Heart right ventricle (tissue), 16 donors: ENCODE results near the gene CHMP4A. TPM values are rescaled to one million over a fixed set of nuclear protein-coding genes. Genes with fewer than 3 reads are reported as not detected.

Experiments used
- ATAC-seq, 8 donors: fragments of 200-7000 bp; cut with Tn5 transposase; one replicate each; pipeline ENCODE4 v1.9.1; 2020; ENCODE audit warnings: mild to moderate bottlenecking in 8 of 8, moderate library complexity in 8 of 8, moderate number of reproducible peaks in 1 of 8
- DNase-seq, 2 donors: peaks; one replicate each; pipeline ENCODE4 v3.0.0-alpha.2; 2020
- H3K27ac ChIP-seq, 10 donors: fragments of 200-600 bp; sonication (generic) in 2 of 10; one replicate each; pipeline versions ENCODE4 v1.5.0 to v1.8.0; 2020 to 2022; ENCODE audit warnings: mild to moderate bottlenecking in 3 of 10
- H3K27me3 ChIP-seq, 7 donors: fragments of 200-600 bp; one replicate each; pipeline ENCODE4 v1.8.0; 2021 to 2022; ENCODE audit warnings: mild to moderate bottlenecking in 2 of 7
- H3K36me3 ChIP-seq, 9 donors: fragments of 200-600 bp; sonication (generic) in 1 of 9; one replicate each; pipeline versions ENCODE4 v1.5.0 to v1.8.0; 2020 to 2022; ENCODE audit warnings: mild to moderate bottlenecking in 2 of 9
- H3K4me1 ChIP-seq, 9 donors: fragments of 200-600 bp; sonication (generic) in 1 of 9; one replicate each; pipeline versions ENCODE4 v1.5.0 to v1.8.0; 2020 to 2022; ENCODE audit warnings: mild to moderate bottlenecking in 4 of 9
- H3K4me3 ChIP-seq, 10 donors: fragments of 200-600 bp; sonication (generic) in 2 of 10; one replicate each; pipeline versions ENCODE4 v1.5.0 to v1.8.0; 2020 to 2022; ENCODE audit warnings: mild to moderate bottlenecking in 7 of 10, moderate library complexity in 2 of 10
- H3K9me3 ChIP-seq, 11 donors: fragments of 200-600 bp in 10 of 11; sonication (generic) in 2 of 11; one replicate each; pipeline versions ENCODE4 v1.5.0 to v1.8.0; 2013 to 2022; ENCODE audit warnings: mild to moderate bottlenecking in 2 of 11, control low read depth in 1 of 11, moderate library complexity in 1 of 11
- WGBS, 2 donors: extraction: QIAGEN DNeasy Blood & Tissue Kit; methylation state at CpG; one replicate each; pipeline ENCODE4 v1.1.7; 2013; ENCODE audit warnings: inconsistent platforms in 1 of 2; 5-methylcytosine and 5-hydroxymethylcytosine counted together
- intact Hi-C, 10 donors: fragments of 100-400 bp; cut with DNase I; formaldehyde crosslinking; loops; one replicate each; pipeline versions ENCODE4 v1.11.1 to v1.14.2; 2022
- polyA plus RNA-seq, 2 donors: library from polyadenylated mRNA; stranded (reverse); fragments of 200-250 nt; gene quantifications; one replicate each; pipeline ENCODE4 v1.2.3, GENCODE V29; 2013
- total RNA-seq, 10 donors: library from RNA; stranded (reverse); fragmentation: NEBNext Ultra II Directional in 3 of 10; extraction: Animal tissue kit (Norgen Biotek cat#: 25700) in 3 of 10; gene quantifications; one replicate each; pipeline versions ENCODE4 v1.2.1 to v1.2.4, GENCODE V29; 2021 to 2023
- TF ChIP-seq, protein P1 (sequence below), 9 donors: fragments of 200-600 bp; sonication (generic) in 2 of 9; IDR thresholded peaks; one replicate each; pipeline versions ENCODE4 v1.5.0 to v1.8.0; 2021 to 2022; ENCODE audit warnings: antibody characterized with exemption in 9 of 9, mild to moderate bottlenecking in 5 of 9, moderate library complexity in 1 of 9
- donor health status: Arrhythmogenic right ventricular cardiomyopathy.
- donor health status: ischemic (EF 13 %, LVEDD 7.1; RV severe dilation, severe dysfunction).
- donor health status: healthy with polysubstance abuse.
- donor health status: DM: no; HTN: yes; CAD: no.
- donor health status: DM: no; HTN: no; CAD: no.
- donor health status: ischemic (EF 25% LVEDD 6.9; RV normal size, moderate dysfunction).
- donor health status: ischemic (EF 25% LVEDD 5.7; RV mildly dilated, moderate dysfunction).
- donor health status: healthy.
- donor health status: DM: yes; HTN: yes; CAD: no.
- donor health status: Ischemic cardiomyopathy.
- donor health status: ischemic (EF 35%, LVEDD 5.7; RV mildly dilated, moderate dysfunction).
- donor health status: nonischemic (EF 11% LVEDD 7.7; RV severe dilation, severe dysfunction).
- donor health status: DM: yes; HTN: yes; CAD: no.
- donor health status: PGD.
- donor health status: ischemic (EF 29% LVEDD 5.4; RV normal size, mild dysfunction).
- donor health status: nonischemic (EF 23%, LVEDD 6.1; RV moderate dilation, normal function).

CHMP4A gene
- total and polyA plus RNA-seq, 12 donors = 23.4 to 80.8 (median 30.3) TPM

DNA sequence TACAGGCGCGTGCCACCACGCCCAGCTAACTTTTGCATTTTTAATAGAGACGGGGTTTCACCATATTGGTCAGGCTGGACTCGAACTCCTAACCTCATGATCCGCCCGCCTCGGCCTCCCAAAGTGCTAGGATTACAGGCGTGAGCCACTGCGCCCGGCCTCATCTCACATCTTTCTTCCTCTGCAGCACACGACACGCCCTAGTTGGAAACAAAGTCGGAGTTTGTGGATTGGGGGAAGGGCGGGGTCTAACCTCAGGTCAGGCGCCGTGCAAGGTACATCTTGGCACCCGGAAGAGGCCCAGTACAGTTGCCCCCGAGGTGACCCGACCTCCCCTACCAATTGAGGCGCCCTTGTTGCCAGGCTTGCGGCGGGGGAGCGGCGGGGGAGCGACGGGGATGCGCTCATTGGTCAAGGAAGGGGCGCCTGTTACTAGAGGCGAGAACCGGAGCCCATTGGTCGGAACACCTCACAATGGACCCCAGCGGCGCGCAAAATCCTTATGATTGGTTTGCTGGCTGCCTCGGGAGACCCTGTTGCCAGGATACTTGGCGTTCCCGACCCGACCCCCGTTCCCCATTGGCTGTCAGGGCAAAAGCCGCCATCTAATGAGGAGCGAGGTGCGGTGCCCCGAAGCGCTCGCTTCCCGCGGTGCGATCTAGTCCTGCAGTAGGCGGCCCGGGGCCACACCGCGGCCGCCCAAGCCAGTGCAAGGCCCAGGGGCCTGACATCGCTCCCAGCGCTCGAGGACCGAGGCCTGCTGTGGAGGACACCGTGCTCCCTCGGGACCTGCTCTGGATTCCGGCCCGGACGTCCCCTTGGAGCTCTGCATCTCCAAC, 41.6 kb downstream of the CHMP4A start, which contains the start of gene REC8:
REC8 (plus strand) TSS at position 659 of the 839 bp plus-strand sequence. CDS start 473 bp downstream, outside the sequence.
- peaks cover 0 to 26% (median 11%) of the 10 kb centered on the region in 9 donors for H3K4me1 ChIP-seq
- H3K36me3 ChIP-seq = peaks cover 0 to 87% (median 11%) of the 10 kb centered on the region in 9 donors
- H3K27ac ChIP-seq = peak within 1 kb of the TSS in 1 of 10 donors; percentile 36
- no peaks in the 10 kb centered on the region for H3K27me3 ChIP-seq
- ATAC-seq (peak; percentile 45 to 81 (median 70)), DNase-seq (peak; percentile 65 to 74)
- TF ChIP-seq, protein P1, sequence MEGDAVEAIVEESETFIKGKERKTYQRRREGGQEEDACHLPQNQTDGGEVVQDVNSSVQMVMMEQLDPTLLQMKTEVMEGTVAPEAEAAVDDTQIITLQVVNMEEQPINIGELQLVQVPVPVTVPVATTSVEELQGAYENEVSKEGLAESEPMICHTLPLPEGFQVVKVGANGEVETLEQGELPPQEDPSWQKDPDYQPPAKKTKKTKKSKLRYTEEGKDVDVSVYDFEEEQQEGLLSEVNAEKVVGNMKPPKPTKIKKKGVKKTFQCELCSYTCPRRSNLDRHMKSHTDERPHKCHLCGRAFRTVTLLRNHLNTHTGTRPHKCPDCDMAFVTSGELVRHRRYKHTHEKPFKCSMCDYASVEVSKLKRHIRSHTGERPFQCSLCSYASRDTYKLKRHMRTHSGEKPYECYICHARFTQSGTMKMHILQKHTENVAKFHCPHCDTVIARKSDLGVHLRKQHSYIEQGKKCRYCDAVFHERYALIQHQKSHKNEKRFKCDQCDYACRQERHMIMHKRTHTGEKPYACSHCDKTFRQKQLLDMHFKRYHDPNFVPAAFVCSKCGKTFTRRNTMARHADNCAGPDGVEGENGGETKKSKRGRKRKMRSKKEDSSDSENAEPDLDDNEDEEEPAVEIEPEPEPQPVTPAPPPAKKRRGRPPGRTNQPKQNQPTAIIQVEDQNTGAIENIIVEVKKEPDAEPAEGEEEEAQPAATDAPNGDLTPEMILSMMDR (IDR thresholded peaks at IDR 0.05) = no peak
- 14 to 26% methylated on average over 63 of the region's 63 CpGs for WGBS, 2 donors
- intact Hi-C loops = no loop called here
- H3K4me3 ChIP-seq = peak within 1 kb of the TSS in 9 of 10 donors; percentile 1 to 52 (median 39)
- H3K9me3 ChIP-seq = no peaks in the 10 kb centered on the region

DNA sequence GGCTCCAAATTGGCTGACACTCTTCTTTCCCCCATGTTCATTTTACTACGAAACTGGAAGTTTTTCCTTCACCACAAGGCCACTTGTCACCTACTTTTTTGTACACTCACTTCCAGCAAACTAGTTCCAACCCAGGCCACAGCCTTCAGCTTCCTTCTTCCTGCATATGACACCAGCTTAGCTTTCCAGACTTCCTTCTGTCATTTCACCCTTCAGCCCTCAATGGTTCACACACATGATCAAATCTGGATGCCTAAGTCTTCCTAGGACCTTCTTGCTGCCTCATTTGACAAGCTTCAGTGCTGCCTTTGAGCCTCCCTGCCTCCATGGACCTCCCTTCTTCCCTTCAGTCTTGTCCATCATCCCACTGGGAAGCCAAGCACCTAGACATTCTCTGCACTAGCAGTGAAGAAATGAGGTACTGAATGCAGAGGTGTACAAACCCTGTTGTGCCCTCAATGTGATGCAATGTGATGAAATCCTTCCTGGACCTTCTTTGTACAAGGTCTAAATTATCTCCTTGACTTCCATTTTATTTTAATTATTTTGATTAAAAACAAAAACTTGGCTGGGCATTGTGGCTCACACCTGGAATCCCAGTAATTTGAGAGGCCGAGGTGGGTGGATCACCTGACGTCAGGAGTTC, 45.7 kb downstream of the CHMP4A start:
- peaks cover 4 to 63% (median 24%) of the 10 kb centered on the region in 9 donors for H3K4me1 ChIP-seq
- TF ChIP-seq, protein P1 (IDR thresholded peaks at IDR 0.05) = no peak
- H3K27me3 ChIP-seq = no peaks in the 10 kb centered on the region
- intact Hi-C loops = no loop called here
- ATAC-seq = no peak
- DNase-seq = no peak
- H3K9me3 ChIP-seq = no peaks in the 10 kb centered on the region
- 86 to 88% methylated on average over 3 of the region's 3 CpGs for WGBS, 2 donors
- H3K36me3 ChIP-seq = peaks cover 10 to 88% (median 48%) of the 10 kb centered on the region in 9 donors
- H3K4me3 ChIP-seq = no peak overlapping the region
- H3K27ac ChIP-seq = peak overlapping the region in 1 of 10 donors; percentile 67

DNA sequence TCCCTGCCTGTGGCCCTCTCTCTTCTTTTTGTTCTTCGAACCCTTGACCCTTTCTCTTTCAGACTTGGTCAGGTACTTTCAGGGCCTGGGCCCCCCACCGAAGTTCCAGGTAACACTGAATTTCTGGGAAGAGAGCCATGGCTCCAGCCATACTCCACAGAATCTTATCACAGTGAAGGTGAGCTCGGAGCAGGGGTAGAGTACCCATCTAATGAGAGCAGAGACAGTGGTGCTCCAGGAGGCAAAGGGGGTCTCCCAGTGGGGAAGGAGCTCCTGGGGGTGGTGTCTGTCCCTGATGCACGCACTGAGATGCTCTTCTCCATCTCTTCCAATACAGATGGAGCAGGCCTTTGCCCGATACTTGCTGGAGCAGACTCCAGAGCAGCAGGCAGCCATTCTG, 47.5 kb downstream of the CHMP4A start:
- intact Hi-C loops = no loop called here
- peaks cover 10 to 89% (median 48%) of the 10 kb centered on the region in 9 donors for H3K36me3 ChIP-seq
- H3K4me1 ChIP-seq = peaks cover 5 to 61% (median 21%) of the 10 kb centered on the region in 9 donors
- ATAC-seq = no peak
- 94 to 95% methylated on average over 5 of the region's 5 CpGs for WGBS, 2 donors
- DNase-seq = no peak
- TF ChIP-seq, protein P1 (IDR thresholded peaks at IDR 0.05) = no peak
- H3K4me3 ChIP-seq = no peak overlapping the region
- no peaks in the 10 kb centered on the region for H3K27me3 ChIP-seq
- no peak overlapping the region for H3K27ac ChIP-seq
- H3K9me3 ChIP-seq = no peaks in the 10 kb centered on the region

DNA sequence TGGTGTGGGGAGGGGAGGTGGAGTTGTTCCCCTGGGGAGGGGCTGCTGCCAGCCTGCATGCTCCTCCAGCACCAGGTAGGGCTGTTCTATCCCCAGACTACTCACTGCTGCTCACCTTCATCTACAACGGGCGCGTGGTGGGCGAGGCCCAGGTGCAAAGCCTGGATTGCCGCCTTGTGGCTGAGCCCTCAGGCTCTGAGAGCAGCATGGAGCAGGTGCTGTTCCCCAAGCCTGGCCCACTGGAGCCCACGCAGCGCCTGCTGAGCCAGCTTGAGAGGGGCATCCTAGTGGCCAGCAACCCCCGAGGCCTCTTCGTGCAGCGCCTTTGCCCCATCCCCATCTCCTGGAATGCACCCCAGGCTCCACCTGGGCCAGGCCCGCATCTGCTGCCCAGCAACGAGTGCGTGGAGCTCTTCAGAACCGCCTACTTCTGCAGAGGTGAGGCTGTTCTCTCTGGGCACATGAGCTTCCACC, 48.7 kb downstream of the CHMP4A start:
- ATAC-seq = no peak
- H3K4me3 ChIP-seq = no peak overlapping the region
- H3K9me3 ChIP-seq = no peaks in the 10 kb centered on the region
- peaks cover 9 to 61% (median 27%) of the 10 kb centered on the region in 9 donors for H3K4me1 ChIP-seq
- no peak overlapping the region for H3K27ac ChIP-seq
- intact Hi-C loops = loop anchor here in 1 of 10 donors (5.0 kb wide), 1 partner anchor 52 kb away; the partner anchor contains the start of genes DCAF11 and NRL
- TF ChIP-seq, protein P1 (IDR thresholded peaks at IDR 0.05) = no peak
- H3K36me3 ChIP-seq = peaks cover 10 to 90% (median 48%) of the 10 kb centered on the region in 9 donors
- WGBS, 2 donors = 93 to 96% methylated on average over 14 of the region's 14 CpGs
- H3K27me3 ChIP-seq = no peaks in the 10 kb centered on the region
- no peak for DNase-seq
